Esophagus muscularis mucosa (tissue), 4 donors: ENCODE data around the gene HES4. TPM values are rescaled to one million over a fixed set of nuclear protein-coding genes. Genes with fewer than 3 reads are reported as not detected.
A peak's percentile ranks its signal among the peaks of the same experiment; 100 is the strongest.

Source experiments
- DNase-seq: peaks from one replicate; pipeline ENCODE4 v3.0.0-alpha.2; 2017; ENCODE audit errors: extremely low spot score
- H3K27ac ChIP-seq, 4 donors: fragments of 200-600 bp; sonication (generic); replicated peaks in 1 of 4; 1 replicate in 3 of 4; 2 replicates in 1 of 4; pipeline ENCODE4 v1.5.1; 2016 to 2019; ENCODE audit warnings: mild to moderate bottlenecking in 1 of 4
- H3K27me3 ChIP-seq, 4 donors: fragments of 200-600 bp; sonication (generic); one replicate each; pipeline versions ENCODE4 v1.5.1 to v1.6.0; 2016 to 2019
- H3K36me3 ChIP-seq, 4 donors: fragments of 200-600 bp; sonication (generic); one replicate each; pipeline ENCODE4 v1.5.1; 2016 to 2019
- H3K4me1 ChIP-seq, 4 donors: fragments of 200-600 bp; sonication (generic); one replicate each; pipeline ENCODE4 v1.5.1; 2016 to 2019
- H3K4me3 ChIP-seq, 4 donors: fragments of 200-600 bp; sonication (generic); 1 replicate in 2 of 4; 2 replicates in 2 of 4; pipeline ENCODE4 v1.5.1; 2016 to 2019; ENCODE audit warnings: mild to moderate bottlenecking in 4 of 4, moderate library complexity in 1 of 4
- H3K9me3 ChIP-seq, 4 donors: fragments of 200-600 bp; sonication (generic); 1 replicate in 3 of 4; 2 replicates in 1 of 4; pipeline ENCODE4 v1.5.1; 2016 to 2019
- EP300 ChIP-seq: sonication (generic); formaldehyde crosslinking; IDR thresholded peaks from one replicate; pipeline ENCODE4 v1.6.1; 2017; ENCODE audit warnings: antibody characterized with exemption
- POLR2A ChIP-seq: fragments of 450-650 bp; IDR thresholded peaks from one replicate; pipeline ENCODE4 v1.6.1; 2017; ENCODE audit warnings: antibody characterized with exemption, moderate library complexity, mild to moderate bottlenecking, low read depth
- POLR2AphosphoS5 ChIP-seq, 2 donors: sonication (generic); formaldehyde crosslinking; IDR thresholded peaks; one replicate each; pipeline ENCODE4 v1.6.1; 2017; ENCODE audit warnings: antibody characterized with exemption in 2 of 2
- WGBS: methylation state at CpG from one replicate; pipeline ENCODE4 v1.1.5; 2018; 5-methylcytosine and 5-hydroxymethylcytosine counted together
- intact Hi-C: fragments of 100-400 bp; cut with DNase I; formaldehyde crosslinking; loops from one replicate; pipeline ENCODE4 v1.15.1; 2023
- total RNA-seq, 4 donors: library from RNA; depleted of rRNA; stranded (reverse); fragments of >200 nt; gene quantifications; one replicate each; pipeline versions ENCODE4 v1.1.0 to v1.2.1, GENCODE V29; 2016
- TF ChIP-seq, protein P1 (sequence below), 3 experiments: fragments of 200-600 bp in 2 of 3; fragments of 450-650 bp in 1 of 3; sonication (generic) in 2 of 3; IDR thresholded peaks; one replicate each; pipeline ENCODE4 v1.5.1; 2017 to 2019; ENCODE audit warnings: antibody characterized with exemption in 3 of 3, mild to moderate bottlenecking in 2 of 3, moderate library complexity in 1 of 3

Gene HES4
- total RNA-seq, 4 donors from 2014 or later, result 37.8 to 90.4 (median 65.0) TPM

- intact Hi-C loops, result no loop called here
- H3K4me1 ChIP-seq, result peaks cover 16 to 32% (median 24%) of the 10 kb centered on the region in 4 donors
- peak within 1 kb of the TSS; percentile 39 to 66 (median 60) for H3K27ac ChIP-seq
- H3K4me3 ChIP-seq, result peak within 1 kb of the TSS; percentile 56 to 67 (median 64)
- H3K36me3 ChIP-seq, result peaks cover 0 to 29% (median 21%) of the 10 kb centered on the region in 4 donors
- 0% methylated on average over 2 of the region's 31 CpGs for WGBS
- peaks cover 0 to 42% (median 12%) of the 10 kb centered on the region in 4 donors for H3K27me3 ChIP-seq
- DNase-seq, result no peak
- TF ChIP-seq EP300 (no peak), POLR2A (no peak), POLR2AphosphoS5 (IDR thresholded peaks at IDR 0.05) (no peak)
- TF ChIP-seq, protein P1, sequence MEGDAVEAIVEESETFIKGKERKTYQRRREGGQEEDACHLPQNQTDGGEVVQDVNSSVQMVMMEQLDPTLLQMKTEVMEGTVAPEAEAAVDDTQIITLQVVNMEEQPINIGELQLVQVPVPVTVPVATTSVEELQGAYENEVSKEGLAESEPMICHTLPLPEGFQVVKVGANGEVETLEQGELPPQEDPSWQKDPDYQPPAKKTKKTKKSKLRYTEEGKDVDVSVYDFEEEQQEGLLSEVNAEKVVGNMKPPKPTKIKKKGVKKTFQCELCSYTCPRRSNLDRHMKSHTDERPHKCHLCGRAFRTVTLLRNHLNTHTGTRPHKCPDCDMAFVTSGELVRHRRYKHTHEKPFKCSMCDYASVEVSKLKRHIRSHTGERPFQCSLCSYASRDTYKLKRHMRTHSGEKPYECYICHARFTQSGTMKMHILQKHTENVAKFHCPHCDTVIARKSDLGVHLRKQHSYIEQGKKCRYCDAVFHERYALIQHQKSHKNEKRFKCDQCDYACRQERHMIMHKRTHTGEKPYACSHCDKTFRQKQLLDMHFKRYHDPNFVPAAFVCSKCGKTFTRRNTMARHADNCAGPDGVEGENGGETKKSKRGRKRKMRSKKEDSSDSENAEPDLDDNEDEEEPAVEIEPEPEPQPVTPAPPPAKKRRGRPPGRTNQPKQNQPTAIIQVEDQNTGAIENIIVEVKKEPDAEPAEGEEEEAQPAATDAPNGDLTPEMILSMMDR (IDR thresholded peaks at IDR 0.05), result no peak
- no peaks in the 10 kb centered on the region for H3K9me3 ChIP-seq
Measured at GRCh38 chr1:966135-966703, 33.7 kb downstream of the HES4 start, which contains the start of gene PLEKHN1. PLEKHN1 (plus strand) TSS chr1:966482; CDS start chr1:966532, 50 bp downstream.

- peaks cover 0 to 29% (median 21%) of the 10 kb centered on the region in 4 donors for H3K36me3 ChIP-seq
- TF ChIP-seq EP300, result no peak
- no peak for TF ChIP-seq POLR2AphosphoS5 (IDR thresholded peaks at IDR 0.05)
- TF ChIP-seq, protein P1 (IDR thresholded peaks at IDR 0.05), result no peak
- no peak for TF ChIP-seq POLR2A
- no peak overlapping the region for H3K27ac ChIP-seq
- WGBS, result 78% methylated on average over 7 of the region's 26 CpGs
- H3K4me1 ChIP-seq, result peaks cover 17 to 37% (median 28%) of the 10 kb centered on the region in 4 donors
- peaks cover 0 to 36% (median 6%) of the 10 kb centered on the region in 4 donors for H3K27me3 ChIP-seq
- DNase-seq, result no peak
- peak overlapping the region in 2 of 4 donors; percentile 56 to 67 for H3K4me3 ChIP-seq
- no peaks in the 10 kb centered on the region for H3K9me3 ChIP-seq
- intact Hi-C loops, result no loop called here
Measured at GRCh38 chr1:965526-966134, 34.3 kb downstream of the HES4 start.

- Histone ChIP-seq H3K36me3 (peaks cover 0 to 29% (median 21%) of the 10 kb centered on the region in 4 donors), H3K27me3 (peaks cover 0 to 29% (median 0%) of the 10 kb centered on the region in 4 donors), H3K27ac (no peak overlapping the region), H3K4me1 (peaks cover 20 to 42% (median 33%) of the 10 kb centered on the region in 4 donors), H3K9me3 (no peaks in the 10 kb centered on the region), H3K4me3 (no peak overlapping the region)
- intact Hi-C loops, result no loop called here
- DNase-seq, result no peak
- WGBS, result 93% methylated on average over 33 of the region's 51 CpGs
- TF ChIP-seq POLR2A (no peak), EP300 (no peak), POLR2AphosphoS5 (IDR thresholded peaks at IDR 0.05) (no peak)
- TF ChIP-seq, protein P1 (IDR thresholded peaks at IDR 0.05), result no peak
Measured at GRCh38 chr1:964691-965525, 35.0 kb downstream of the HES4 start.

- peaks cover 0 to 29% (median 21%) of the 10 kb centered on the region in 4 donors for H3K36me3 ChIP-seq
- intact Hi-C loops, result no loop called here
- 91% methylated on average over 21 of the region's 47 CpGs for WGBS
- H3K27ac ChIP-seq, result no peak overlapping the region
- H3K9me3 ChIP-seq, result no peaks in the 10 kb centered on the region
- no peak overlapping the region for H3K4me3 ChIP-seq
- no peak for DNase-seq
- H3K27me3 ChIP-seq, result peaks cover 0 to 20% (median 0%) of the 10 kb centered on the region in 4 donors
- H3K4me1 ChIP-seq, result peaks cover 26 to 49% (median 40%) of the 10 kb centered on the region in 4 donors
- TF ChIP-seq, protein P1 (IDR thresholded peaks at IDR 0.05), result no peak
- TF ChIP-seq POLR2A (no peak), POLR2AphosphoS5 (IDR thresholded peaks at IDR 0.05) (no peak), EP300 (no peak)
Measured at GRCh38 chr1:963746-964525, 36.0 kb downstream of the HES4 start.
